Central memory CD8-positive, alpha-beta T cell (primary cell): Measurements from ENCODE around the gene ISCA2.

Experiments
- ATAC-seq: fragments of 150-1000 bp; cut with Tn5 transposase; replicated peaks from 2 replicates; pipeline ENCODE4 v1.10.0; 2022; ENCODE audit warnings: mild to moderate bottlenecking, moderate FRiP score, moderate number of reproducible peaks; ENCODE audit not compliant: poor library complexity, severe bottlenecking; ENCODE audit errors: extremely low read depth
- DNase-seq, 2 donors: peaks; one replicate each; pipeline ENCODE4 v3.0.0; 2021; ENCODE audit warnings: low spot score in 2 of 2
- H3K27ac Mint-ChIP-seq: one replicate; pipeline ENCODE4 v1.8.0; 2022; ENCODE audit warnings: low read depth, mild to moderate bottlenecking, moderate library complexity, mixed read lengths
- H3K27me3 Mint-ChIP-seq: one replicate; pipeline ENCODE4 v1.8.0; 2022; ENCODE audit warnings: mixed read lengths
- H3K36me3 Mint-ChIP-seq: one replicate; pipeline ENCODE4 v1.8.0; 2022; ENCODE audit warnings: mild to moderate bottlenecking, moderate library complexity, mixed read lengths; ENCODE audit not compliant: insufficient read depth
- H3K4me1 Mint-ChIP-seq: one replicate; pipeline ENCODE4 v1.8.0; 2022; ENCODE audit warnings: mixed read lengths
- H3K4me3 Mint-ChIP-seq: one replicate; pipeline ENCODE4 v1.8.0; 2022; ENCODE audit warnings: mild to moderate bottlenecking, moderate library complexity, mixed read lengths
- H3K9me3 Mint-ChIP-seq: one replicate; pipeline ENCODE4 v1.8.0; 2022; ENCODE audit warnings: mixed read lengths

ISCA2 gene

GRCh38 chr14:74491956-74492775, 1.4 kb upstream of the ISCA2 start:
- ATAC-seq (no peak), DNase-seq (no peak)
- H3K9me3 Mint-ChIP-seq: no peaks in the 10 kb centered on the region
- no peak overlapping the region for H3K27ac Mint-ChIP-seq
- peaks cover 8% of the 10 kb centered on the region for H3K36me3 Mint-ChIP-seq
- H3K4me3 Mint-ChIP-seq: no peak overlapping the region
- no peaks in the 10 kb centered on the region for H3K27me3 Mint-ChIP-seq
- H3K4me1 Mint-ChIP-seq: peaks cover 19% of the 10 kb centered on the region

DNA sequence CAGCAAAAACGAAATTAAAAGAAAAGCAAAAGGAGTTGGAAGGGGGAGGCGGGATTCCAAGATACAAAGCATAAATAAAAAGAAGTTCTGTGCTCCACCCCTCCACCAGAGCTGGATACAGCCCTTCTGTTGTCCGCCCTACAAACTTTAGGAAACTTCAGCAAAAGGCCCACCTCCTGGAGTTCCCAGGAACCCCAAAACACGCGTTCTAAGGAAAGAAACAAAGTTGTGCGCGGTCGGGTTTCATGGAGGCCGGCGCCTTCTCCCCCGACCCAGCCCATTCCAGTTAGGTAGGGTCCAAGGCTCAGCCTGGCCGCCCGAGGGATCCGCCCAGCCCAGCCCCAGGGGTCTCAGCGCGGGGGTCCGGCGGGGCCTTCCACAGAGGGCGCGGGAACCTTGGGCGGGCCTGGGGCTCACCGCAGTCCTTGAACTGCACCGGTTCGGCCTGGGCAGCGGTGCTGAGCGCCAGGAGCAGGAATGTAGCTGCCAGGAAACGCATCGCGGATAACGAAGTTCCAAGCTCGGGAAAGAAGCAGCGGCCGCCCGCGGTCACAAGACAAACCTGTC, 706 bp upstream of the ISCA2 start, which contains the start of gene NPC2:
NPC2 (minus strand) TSS at position 530 of the 567 bp plus-strand sequence; CDS start at position 499, 31 bp downstream.
- H3K36me3 Mint-ChIP-seq: peaks cover 8% of the 10 kb centered on the region
- no peak for DNase-seq
- no peak for ATAC-seq
- H3K27me3 Mint-ChIP-seq: no peaks in the 10 kb centered on the region
- H3K4me3 Mint-ChIP-seq: no peak within 1 kb of the TSS
- H3K4me1 Mint-ChIP-seq: peaks cover 19% of the 10 kb centered on the region
- no peak within 1 kb of the TSS for H3K27ac Mint-ChIP-seq
- no peaks in the 10 kb centered on the region for H3K9me3 Mint-ChIP-seq

DNA sequence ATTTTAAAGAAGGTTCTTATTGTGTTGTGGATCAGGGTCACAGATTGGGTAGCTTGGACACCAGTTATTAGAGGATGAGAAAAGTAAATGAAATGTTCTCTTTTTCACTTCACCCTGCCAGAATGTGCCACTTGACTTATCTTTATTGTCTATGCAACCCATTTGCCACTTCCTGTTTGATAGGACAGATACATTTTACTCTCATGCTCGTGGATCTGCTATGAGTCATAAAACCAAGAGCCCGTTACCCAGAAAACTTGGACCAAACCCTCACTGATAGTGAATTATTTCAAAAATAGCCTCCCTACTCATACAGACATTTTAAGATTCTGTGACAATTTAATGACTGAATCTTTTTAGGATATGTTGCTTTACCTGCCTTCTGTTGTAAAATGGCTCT, 1.8 kb downstream of the ISCA2 start:
- DNase-seq: no peak
- Mint-ChIP-seq H3K4me1 (peaks cover 19% of the 10 kb centered on the region), H3K27me3 (no peaks in the 10 kb centered on the region), H3K36me3 (peaks cover 10% of the 10 kb centered on the region), H3K9me3 (no peaks in the 10 kb centered on the region), H3K27ac (peak overlapping the region; percentile 32), H3K4me3 (no peak overlapping the region)
- no peak for ATAC-seq

DNA sequence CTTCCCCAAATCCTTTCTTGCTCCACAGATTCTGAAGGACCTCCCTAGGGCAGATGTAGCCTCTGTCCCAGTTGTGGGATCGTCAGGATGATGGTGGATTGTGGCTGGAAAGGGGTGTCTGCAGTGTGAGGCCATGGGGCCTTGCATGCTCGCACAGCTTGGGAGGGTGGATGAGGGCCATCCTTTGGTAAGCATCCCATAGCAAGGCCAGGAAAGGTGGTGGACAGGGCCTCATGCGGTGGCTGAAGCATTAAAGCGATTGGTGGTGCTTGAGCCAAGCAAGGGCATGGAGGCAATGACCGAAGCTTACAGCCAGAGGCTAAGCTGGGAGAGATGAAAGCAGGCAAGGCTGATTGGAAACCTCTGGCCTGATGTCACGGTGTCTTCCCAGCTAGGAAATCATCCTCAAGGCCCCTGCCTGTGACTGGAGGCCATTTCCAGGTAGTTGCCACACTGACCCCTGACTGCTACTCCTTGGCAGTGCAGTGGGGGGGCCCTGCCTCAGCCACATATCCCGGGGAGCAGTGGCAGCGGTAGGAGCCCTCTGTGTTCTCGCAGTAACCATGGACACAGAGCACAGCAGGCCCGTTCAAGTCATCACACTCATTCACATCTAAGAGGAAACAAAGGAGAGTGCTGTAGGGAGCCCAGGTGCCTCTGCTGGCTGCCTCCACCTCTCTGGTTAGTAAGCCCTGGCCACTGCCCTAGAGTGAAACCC, 7.0 kb downstream of the ISCA2 start:
- DNase-seq: no peak
- no peak overlapping the region for H3K4me3 Mint-ChIP-seq
- no peak for ATAC-seq
- no peaks in the 10 kb centered on the region for H3K9me3 Mint-ChIP-seq
- H3K27me3 Mint-ChIP-seq: no peaks in the 10 kb centered on the region
- peaks cover 5% of the 10 kb centered on the region for H3K36me3 Mint-ChIP-seq
- H3K4me1 Mint-ChIP-seq: peaks cover 6% of the 10 kb centered on the region
- no peak overlapping the region for H3K27ac Mint-ChIP-seq

- DNase-seq (no peak), ATAC-seq (no peak)
- peaks cover 5% of the 10 kb centered on the region for H3K36me3 Mint-ChIP-seq
Observed at GRCh38 chr14:74501135-74501614, 7.6 kb downstream of the ISCA2 start.

GRCh38 chr14:74501691-74502090, 8.1 kb downstream of the ISCA2 start:
- Mint-ChIP-seq H3K9me3 (no peaks in the 10 kb centered on the region), H3K27me3 (no peaks in the 10 kb centered on the region), H3K4me3 (no peak overlapping the region), H3K4me1 (peaks cover 6% of the 10 kb centered on the region), H3K36me3 (peaks cover 4% of the 10 kb centered on the region), H3K27ac (no peak overlapping the region)
- ATAC-seq (no peak), DNase-seq (no peak)

More at GRCh38 chr14:74501135-74501614, 7.6 kb downstream of the ISCA2 start:
- Mint-ChIP-seq H3K4me1 (peaks cover 6% of the 10 kb centered on the region), H3K27ac (no peak overlapping the region), H3K27me3 (no peaks in the 10 kb centered on the region), H3K4me3 (no peak overlapping the region), H3K9me3 (no peaks in the 10 kb centered on the region)

GRCh38 chr14:74502236-74503019, 8.9 kb downstream of the ISCA2 start:
- no peak for ATAC-seq
- H3K4me1 Mint-ChIP-seq: peaks cover 6% of the 10 kb centered on the region
- H3K27me3 Mint-ChIP-seq: no peaks in the 10 kb centered on the region
- H3K27ac Mint-ChIP-seq: no peak overlapping the region
- DNase-seq: no peak
- H3K36me3 Mint-ChIP-seq: peaks cover 4% of the 10 kb centered on the region
- H3K9me3 Mint-ChIP-seq: no peaks in the 10 kb centered on the region
- no peak overlapping the region for H3K4me3 Mint-ChIP-seq

- Mint-ChIP-seq H3K27me3 (no peaks in the 10 kb centered on the region), H3K4me3 (no peak overlapping the region), H3K36me3 (peaks cover 1% of the 10 kb centered on the region), H3K4me1 (peaks cover 6% of the 10 kb centered on the region), H3K27ac (no peak overlapping the region), H3K9me3 (no peaks in the 10 kb centered on the region)
- ATAC-seq (no peak), DNase-seq (no peak)
Observed at GRCh38 chr14:74503291-74503937, 9.8 kb downstream of the ISCA2 start.

DNA sequence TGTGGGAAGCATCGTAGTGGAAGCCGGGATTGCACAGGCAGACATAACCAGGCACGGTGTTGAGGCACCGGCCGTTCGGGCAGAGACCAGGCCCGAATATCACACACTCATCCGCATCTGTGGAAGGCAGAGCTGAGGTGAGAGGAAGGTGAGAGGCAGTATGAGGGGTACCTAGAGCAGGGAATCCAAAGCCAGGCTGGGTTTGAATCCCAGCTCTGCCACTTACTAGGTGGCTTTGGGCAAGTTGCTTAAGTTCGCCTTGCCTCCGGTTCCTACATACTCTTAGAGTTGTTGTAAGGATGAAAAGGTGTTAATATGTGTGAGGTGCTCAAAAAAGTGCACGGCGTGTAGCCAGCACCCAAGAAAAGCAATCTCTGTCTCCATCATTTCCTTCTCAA, 10.4 kb downstream of the ISCA2 start:
- Mint-ChIP-seq H3K4me1 (peaks cover 6% of the 10 kb centered on the region), H3K27me3 (no peaks in the 10 kb centered on the region), H3K9me3 (no peaks in the 10 kb centered on the region), H3K27ac (no peak overlapping the region), H3K4me3 (no peak overlapping the region), H3K36me3 (no peaks in the 10 kb centered on the region)
- ATAC-seq: no peak
- DNase-seq: no peak

DNA sequence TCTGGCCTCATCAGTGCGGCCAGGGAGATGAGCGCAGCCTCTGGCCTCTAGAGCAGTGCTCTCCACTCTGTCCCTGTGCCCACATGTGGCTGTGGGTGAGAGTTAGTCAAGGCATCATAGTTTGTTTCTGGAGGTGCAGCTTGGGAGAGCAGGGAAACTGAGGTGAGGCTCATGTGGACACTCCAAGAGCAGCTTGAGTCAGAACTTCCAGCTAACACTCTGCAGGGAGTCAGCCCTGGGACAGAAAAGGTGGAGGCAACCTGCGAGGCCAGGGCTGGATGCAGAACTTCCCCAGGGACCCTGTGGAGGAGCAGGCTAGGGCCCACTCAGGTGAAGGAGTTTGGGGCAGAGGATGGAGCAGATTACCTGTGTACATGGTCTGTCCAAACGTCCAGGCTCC, 10.8 kb downstream of the ISCA2 start:
- Mint-ChIP-seq H3K4me1 (peaks cover 6% of the 10 kb centered on the region), H3K4me3 (no peak overlapping the region), H3K36me3 (no peaks in the 10 kb centered on the region), H3K9me3 (no peaks in the 10 kb centered on the region), H3K27ac (no peak overlapping the region), H3K27me3 (peaks cover 2% of the 10 kb centered on the region)
- DNase-seq: no peak
- ATAC-seq: no peak

DNA sequence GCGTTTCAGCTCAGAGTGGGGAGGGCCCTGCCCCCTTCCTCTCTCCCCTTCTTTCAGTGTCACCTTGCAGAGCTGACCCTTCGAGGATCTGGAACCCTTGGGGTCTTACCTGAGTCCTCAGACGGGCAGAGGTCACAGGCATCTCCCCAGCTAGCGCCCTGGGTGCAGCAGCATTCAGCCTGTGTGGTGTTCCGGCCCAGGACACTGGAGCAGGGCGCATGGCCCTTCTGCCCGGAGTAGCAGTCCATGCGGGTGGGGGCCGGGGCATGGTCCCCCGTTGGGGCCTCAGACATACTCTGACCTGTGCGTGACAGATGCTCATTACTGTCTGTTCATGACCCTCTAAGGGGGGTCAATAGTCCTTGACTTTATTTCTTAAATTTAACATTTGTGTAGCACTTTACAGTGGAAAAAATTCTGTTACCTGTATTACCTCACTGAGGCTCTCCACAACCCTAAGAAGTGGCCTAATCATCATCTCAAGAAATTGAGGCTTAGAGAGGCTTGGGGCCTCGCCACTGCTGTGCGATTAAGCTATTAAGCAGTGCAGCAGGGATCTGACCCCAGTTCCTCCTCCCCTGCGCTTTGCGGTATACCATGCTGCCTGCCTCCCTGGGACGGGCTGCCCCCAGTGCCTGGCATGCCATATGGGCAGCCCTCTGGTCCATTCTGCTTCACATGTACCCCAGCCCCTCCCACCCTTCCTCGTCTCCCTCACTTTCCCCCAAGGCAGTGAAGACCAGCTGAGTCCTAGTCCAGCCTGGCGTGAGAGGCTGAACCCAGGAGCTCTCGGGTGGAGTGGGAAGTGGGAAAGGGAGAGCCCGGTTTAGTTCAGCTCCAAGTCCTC, 11.5 kb downstream of the ISCA2 start:
- H3K4me1 Mint-ChIP-seq: peaks cover 6% of the 10 kb centered on the region
- no peak overlapping the region for H3K27ac Mint-ChIP-seq
- no peak for ATAC-seq
- no peaks in the 10 kb centered on the region for H3K9me3 Mint-ChIP-seq
- H3K36me3 Mint-ChIP-seq: no peaks in the 10 kb centered on the region
- H3K4me3 Mint-ChIP-seq: no peak overlapping the region
- no peak for DNase-seq
- H3K27me3 Mint-ChIP-seq: peaks cover 6% of the 10 kb centered on the region
